Activated naive CD4-positive, alpha-beta T cell treated with anti-CD3 and anti-CD28 coated beads for 36 hours (primary cell): Measurements from ENCODE around the gene SLC25A25. TPM values are rescaled to one million over a fixed set of nuclear protein-coding genes. Genes with fewer than 3 reads are reported as not detected.

ENCODE experiments used
- CTCF ChIA-PET: fragments of 350-600 bp; sonication (Branson Sonifier 250); formaldehyde crosslinking; loops from one replicate; lab custom pipeline; 2021; ENCODE audit warnings: antibody characterized with exemption; lab: Charles Lee
- DNase-seq: peaks from one replicate; pipeline ENCODE4 v3.0.0-alpha.2; 2020
- H3K27ac Mint-ChIP-seq: one replicate; pipeline ENCODE4 v1.8.0; 2021; ENCODE audit warnings: mild to moderate bottlenecking, mixed read lengths
- H3K27me3 Mint-ChIP-seq: one replicate; pipeline ENCODE4 v1.8.0; 2021; ENCODE audit warnings: low read depth, mixed read lengths
- H3K36me3 Mint-ChIP-seq: one replicate; pipeline ENCODE4 v1.8.0; 2021; ENCODE audit warnings: low read depth, mixed read lengths
- H3K4me1 Mint-ChIP-seq: one replicate; pipeline ENCODE4 v1.8.0; 2021; ENCODE audit warnings: low read depth, mixed read lengths
- H3K4me3 Mint-ChIP-seq: one replicate; pipeline ENCODE4 v1.8.0; 2021; ENCODE audit warnings: mild to moderate bottlenecking, moderate library complexity, mixed read lengths
- H3K9me3 Mint-ChIP-seq: one replicate; pipeline ENCODE4 v1.8.0; 2021; ENCODE audit warnings: mixed read lengths
- intact Hi-C: fragments of 100-400 bp; cut with micrococcal nuclease; formaldehyde crosslinking; loops from one replicate; pipeline ENCODE4 v1.15.1; 2023
- total RNA-seq, 2 experiments: library from RNA; stranded (reverse); gene quantifications; one replicate each; pipeline ENCODE4 v1.2.3, GENCODE V29; 2021

Gene SLC25A25
- total RNA-seq, 2 experiments from 2014 or later = 12.0 to 12.7 TPM

GRCh38 chr9:128118971-128119665 lies 51.1 kb downstream of the SLC25A25 start:
- Mint-ChIP-seq H3K36me3 (peaks cover 3% of the 10 kb centered on the region), H3K27me3 (no peaks in the 10 kb centered on the region), H3K4me3 (no peak overlapping the region), H3K27ac (no peak overlapping the region), H3K9me3 (no peaks in the 10 kb centered on the region), H3K4me1 (peaks cover 10% of the 10 kb centered on the region)
- CTCF ChIA-PET = interaction anchor here (1.2 to 1.4 kb wide), 3 partner anchors 85 to 175 kb away, joined by 3 to 6 read pairs (median 4); no protein-coding TSS in a partner anchor
- DNase-seq = no peak
- intact Hi-C loops = no loop called here

GRCh38 chr9:128120061-128120740 lies 52.2 kb downstream of the SLC25A25 start:
- H3K4me1 Mint-ChIP-seq = peaks cover 15% of the 10 kb centered on the region
- intact Hi-C loops = no loop called here

GRCh38 chr9:128120741-128121465 lies 52.9 kb downstream of the SLC25A25 start:
- Mint-ChIP-seq H3K27ac (no peak overlapping the region), H3K36me3 (peaks cover 4% of the 10 kb centered on the region), H3K4me1 (peaks cover 21% of the 10 kb centered on the region), H3K9me3 (no peaks in the 10 kb centered on the region), H3K4me3 (no peak overlapping the region), H3K27me3 (no peaks in the 10 kb centered on the region)
- intact Hi-C loops = no loop called here
- CTCF ChIA-PET = interaction anchor here (0.8 to 1.4 kb wide), 3 partner anchors 9 to 177 kb away, joined by 3 read pairs; no protein-coding TSS in a partner anchor
- DNase-seq = no peak

More at GRCh38 chr9:128120061-128120740, 52.2 kb downstream of the SLC25A25 start:
- Mint-ChIP-seq H3K27me3 (no peaks in the 10 kb centered on the region), H3K36me3 (peaks cover 4% of the 10 kb centered on the region), H3K4me3 (no peak overlapping the region), H3K9me3 (no peaks in the 10 kb centered on the region), H3K27ac (no peak overlapping the region)
- CTCF ChIA-PET = interaction anchor here (1.2 to 1.4 kb wide), 4 partner anchors 9 to 176 kb away, joined by 3 to 6 read pairs (median 4); no protein-coding TSS in a partner anchor
- no peak for DNase-seq

- no peaks in the 10 kb centered on the region for H3K9me3 Mint-ChIP-seq
- H3K4me1 Mint-ChIP-seq = peaks cover 26% of the 10 kb centered on the region
- CTCF ChIA-PET = interaction anchor here (0.8 to 1.2 kb wide), 2 partner anchors 8 to 178 kb away, joined by 3 read pairs; no protein-coding TSS in a partner anchor
- peaks cover 4% of the 10 kb centered on the region for H3K36me3 Mint-ChIP-seq
- intact Hi-C loops = no loop called here
- no peak overlapping the region for H3K27ac Mint-ChIP-seq
- no peaks in the 10 kb centered on the region for H3K27me3 Mint-ChIP-seq
- H3K4me3 Mint-ChIP-seq = no peak overlapping the region
- no peak for DNase-seq
Observed at GRCh38 chr9:128121466-128121810, 53.4 kb downstream of the SLC25A25 start.

GRCh38 chr9:128121924-128122808 lies 54.1 kb downstream of the SLC25A25 start:
- Mint-ChIP-seq H3K4me1 (peaks cover 29% of the 10 kb centered on the region), H3K4me3 (no peak overlapping the region), H3K9me3 (no peaks in the 10 kb centered on the region), H3K36me3 (peaks cover 4% of the 10 kb centered on the region), H3K27ac (no peak overlapping the region), H3K27me3 (no peaks in the 10 kb centered on the region)
- CTCF ChIA-PET = interaction anchor here (0.6 kb wide), 1 partner anchor 152 kb away, joined by 4 read pairs; no protein-coding TSS in a partner anchor
- intact Hi-C loops = no loop called here
- DNase-seq = no peak

GRCh38 chr9:128122809-128123175 lies 54.8 kb downstream of the SLC25A25 start:
- Mint-ChIP-seq H3K9me3 (no peaks in the 10 kb centered on the region), H3K4me1 (peaks cover 26% of the 10 kb centered on the region), H3K36me3 (peaks cover 4% of the 10 kb centered on the region), H3K27ac (no peak overlapping the region), H3K4me3 (no peak overlapping the region), H3K27me3 (no peaks in the 10 kb centered on the region)
- CTCF ChIA-PET = interaction anchor here (0.6 kb wide), 1 partner anchor 151 kb away, joined by 4 read pairs; no protein-coding TSS in a partner anchor
- intact Hi-C loops = no loop called here
- DNase-seq = no peak

- Mint-ChIP-seq H3K27me3 (no peaks in the 10 kb centered on the region), H3K9me3 (no peaks in the 10 kb centered on the region), H3K36me3 (peaks cover 4% of the 10 kb centered on the region), H3K4me3 (no peak overlapping the region), H3K27ac (no peak overlapping the region), H3K4me1 (peaks cover 21% of the 10 kb centered on the region)
- CTCF ChIA-PET = no interaction called here
- intact Hi-C loops = no loop called here
- DNase-seq = no peak
Observed at GRCh38 chr9:128123451-128124080, 55.5 kb downstream of the SLC25A25 start.

- no peaks in the 10 kb centered on the region for H3K27me3 Mint-ChIP-seq
- intact Hi-C loops = no loop called here
- CTCF ChIA-PET = interaction anchor here (0.8 to 2.8 kb wide), 3 partner anchors 9 to 35 kb away, joined by 3 to 13 read pairs (median 3); no protein-coding TSS in a partner anchor
- H3K4me3 Mint-ChIP-seq = no peak overlapping the region
- DNase-seq = no peak
- H3K4me1 Mint-ChIP-seq = peaks cover 28% of the 10 kb centered on the region
- H3K36me3 Mint-ChIP-seq = peaks cover 4% of the 10 kb centered on the region
- no peaks in the 10 kb centered on the region for H3K9me3 Mint-ChIP-seq
- no peak overlapping the region for H3K27ac Mint-ChIP-seq
Observed at GRCh38 chr9:128124451-128124850, 56.4 kb downstream of the SLC25A25 start.

- H3K9me3 Mint-ChIP-seq = no peaks in the 10 kb centered on the region
- intact Hi-C loops = no loop called here
- no peak overlapping the region for H3K27ac Mint-ChIP-seq
- DNase-seq = peak; percentile 85
- CTCF ChIA-PET = interaction anchor here (0.6 to 2.8 kb wide), 5 partner anchors 9 to 119 kb away, joined by 3 to 13 read pairs (median 3); no protein-coding TSS in a partner anchor
- H3K36me3 Mint-ChIP-seq = peaks cover 4% of the 10 kb centered on the region
- H3K4me1 Mint-ChIP-seq = peaks cover 30% of the 10 kb centered on the region
- peak overlapping the region; percentile 6 for H3K4me3 Mint-ChIP-seq
- no peaks in the 10 kb centered on the region for H3K27me3 Mint-ChIP-seq
Observed at GRCh38 chr9:128124873-128125579, 57.0 kb downstream of the SLC25A25 start.

- no peaks in the 10 kb centered on the region for H3K9me3 Mint-ChIP-seq
- H3K4me1 Mint-ChIP-seq = peaks cover 30% of the 10 kb centered on the region
- H3K27me3 Mint-ChIP-seq = no peaks in the 10 kb centered on the region
- peak overlapping the region; percentile 50 for H3K27ac Mint-ChIP-seq
- peak overlapping the region; percentile 77 for H3K4me3 Mint-ChIP-seq
- peaks cover 4% of the 10 kb centered on the region for H3K36me3 Mint-ChIP-seq
- intact Hi-C loops = no loop called here
- no peak for DNase-seq
- CTCF ChIA-PET = interaction anchor here (1.0 to 2.8 kb wide), 5 partner anchors 8 to 102 kb away, joined by 3 to 13 read pairs (median 4); no protein-coding TSS in a partner anchor
Observed at GRCh38 chr9:128125580-128126354, 57.7 kb downstream of the SLC25A25 start.
